ENCODE measurements around the gene JAZF1.

GRCh38 chr7:27967639-27968038, 213.0 kb downstream of the JAZF1 start:
- TF ChIP-seq CTCF (IDR thresholded peaks at IDR 0.05) (no peak), POLR2A (IDR thresholded peaks at IDR 0.05) (no peak)

Measured in testis (tissue), 2 donors.